Epithelial cell of proximal tubule (primary cell): ENCODE data around the gene IPO11. TPM values are rescaled to one million over a fixed set of nuclear protein-coding genes. Genes with fewer than 3 reads are reported as not detected.

Experiments used
- DNase-seq: peaks from one replicate; pipeline ENCODE4 v3.0.0-alpha.2; 2011; ENCODE audit warnings: low read depth
- H3K4me3 ChIP-seq: 2 replicates; pipeline ENCODE4 v1.5.1; 2011; ENCODE audit warnings: low read depth, mild to moderate bottlenecking, low read length
- total RNA-seq: library from RNA; depleted of rRNA; stranded (reverse); fragments of >200 nt; gene quantifications from 2 replicates; pipeline ENCODE4 v1.2.3, GENCODE V29; 2015
- TF ChIP-seq, protein P1 (sequence below): conservative IDR thresholded peaks from 2 replicates; pipeline ENCODE4 v1.5.1; 2012; ENCODE audit warnings: low read depth, mild to moderate bottlenecking, low read length

Gene IPO11
- total RNA-seq, 1 donor from 2014 or later: 6.6 TPM

- TF ChIP-seq, protein P1, sequence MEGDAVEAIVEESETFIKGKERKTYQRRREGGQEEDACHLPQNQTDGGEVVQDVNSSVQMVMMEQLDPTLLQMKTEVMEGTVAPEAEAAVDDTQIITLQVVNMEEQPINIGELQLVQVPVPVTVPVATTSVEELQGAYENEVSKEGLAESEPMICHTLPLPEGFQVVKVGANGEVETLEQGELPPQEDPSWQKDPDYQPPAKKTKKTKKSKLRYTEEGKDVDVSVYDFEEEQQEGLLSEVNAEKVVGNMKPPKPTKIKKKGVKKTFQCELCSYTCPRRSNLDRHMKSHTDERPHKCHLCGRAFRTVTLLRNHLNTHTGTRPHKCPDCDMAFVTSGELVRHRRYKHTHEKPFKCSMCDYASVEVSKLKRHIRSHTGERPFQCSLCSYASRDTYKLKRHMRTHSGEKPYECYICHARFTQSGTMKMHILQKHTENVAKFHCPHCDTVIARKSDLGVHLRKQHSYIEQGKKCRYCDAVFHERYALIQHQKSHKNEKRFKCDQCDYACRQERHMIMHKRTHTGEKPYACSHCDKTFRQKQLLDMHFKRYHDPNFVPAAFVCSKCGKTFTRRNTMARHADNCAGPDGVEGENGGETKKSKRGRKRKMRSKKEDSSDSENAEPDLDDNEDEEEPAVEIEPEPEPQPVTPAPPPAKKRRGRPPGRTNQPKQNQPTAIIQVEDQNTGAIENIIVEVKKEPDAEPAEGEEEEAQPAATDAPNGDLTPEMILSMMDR: no peak
- H3K4me3 ChIP-seq: no peak overlapping the region
- no peak for DNase-seq
Measured at GRCh38 chr5:62605638-62606037, 193.1 kb downstream of the IPO11 start.

DNA sequence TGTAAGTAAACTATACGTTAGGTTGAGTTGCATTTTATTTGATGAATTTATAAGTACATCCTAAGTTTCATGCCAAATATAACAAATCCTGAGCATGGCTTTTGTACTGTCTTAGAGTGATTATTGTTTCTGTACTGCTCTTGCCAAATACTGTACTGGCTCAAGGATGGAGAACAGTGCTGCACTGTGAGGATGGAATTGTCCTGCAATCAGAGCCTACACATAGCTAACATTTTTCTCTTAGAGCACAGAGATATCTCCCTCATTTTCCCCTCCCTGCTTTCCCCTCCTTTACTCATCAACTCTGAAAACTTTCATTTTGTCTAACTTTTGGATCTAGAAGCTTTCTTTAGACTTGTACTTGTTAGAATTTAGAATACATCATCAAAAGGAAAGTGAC, 194.3 kb downstream of the IPO11 start:
- no peak for DNase-seq
- TF ChIP-seq, protein P1: no peak
- H3K4me3 ChIP-seq: no peak overlapping the region

DNA sequence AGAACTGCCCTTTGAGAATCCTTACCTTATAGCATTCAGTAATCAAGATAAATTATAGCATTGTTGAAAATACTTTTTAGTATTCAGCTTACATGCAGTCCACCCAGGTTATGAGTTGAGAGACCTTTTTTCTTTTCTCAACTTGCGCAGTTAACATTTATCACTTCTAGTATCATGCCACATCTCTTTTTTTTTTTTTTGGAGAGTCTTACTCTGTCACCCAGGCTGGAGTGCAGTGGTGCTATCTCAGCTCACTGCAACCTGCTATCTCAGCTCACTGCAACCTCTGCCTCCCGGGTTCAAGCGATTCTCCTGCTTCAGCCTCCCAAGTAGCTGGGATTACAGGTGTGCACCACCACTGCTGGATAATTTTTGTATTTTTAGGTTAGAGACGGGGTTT, 195.1 kb downstream of the IPO11 start:
- no peak overlapping the region for H3K4me3 ChIP-seq
- TF ChIP-seq, protein P1: no peak
- no peak for DNase-seq

DNA sequence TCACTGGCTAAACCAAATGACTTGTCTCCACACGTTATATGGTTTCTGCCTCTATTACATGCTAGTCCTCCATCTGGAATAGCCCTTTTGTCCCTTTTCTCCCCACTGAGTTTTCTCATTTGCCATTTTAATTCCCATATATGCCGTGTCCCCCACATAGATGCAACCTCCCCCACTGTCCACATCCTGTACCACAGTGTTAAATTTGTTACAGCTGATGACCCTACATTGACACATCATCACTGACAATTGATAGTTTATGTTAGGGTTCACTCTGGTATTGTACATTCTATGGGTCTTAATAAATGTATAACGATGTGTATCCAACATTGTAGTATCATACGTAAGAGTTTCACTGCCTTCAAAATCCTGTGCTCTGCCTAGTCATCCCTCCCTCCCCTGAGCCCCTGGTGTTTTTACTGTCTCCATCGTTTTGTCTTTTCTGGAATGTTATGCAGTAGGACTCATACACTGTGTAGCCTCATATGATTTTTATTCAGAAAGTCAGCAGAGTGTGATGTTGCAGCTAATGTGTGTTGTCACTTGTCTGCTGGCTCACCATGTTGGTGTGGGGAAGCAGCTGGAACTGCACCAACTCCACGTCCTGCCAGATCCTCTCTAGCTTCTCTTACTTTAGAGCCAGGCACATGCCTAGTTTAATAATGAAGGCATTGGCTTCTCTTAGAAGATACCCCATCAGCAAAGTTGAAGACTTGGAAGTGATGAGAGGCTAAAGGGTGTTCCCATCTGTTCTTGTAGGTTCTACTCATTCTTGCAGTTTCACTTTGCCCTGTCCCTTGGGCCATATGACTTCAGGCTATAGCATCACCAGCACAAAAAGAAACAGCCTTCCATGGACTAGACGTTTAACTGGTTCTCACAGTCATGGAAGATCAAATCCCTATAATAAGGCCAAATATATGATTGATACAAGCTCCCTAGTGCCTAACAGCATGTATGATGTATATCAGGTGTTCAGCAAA, 196.3 kb downstream of the IPO11 start:
- TF ChIP-seq, protein P1: no peak
- H3K4me3 ChIP-seq: no peak overlapping the region
- DNase-seq: no peak

GRCh38 chr5:62614355-62614754, 201.8 kb downstream of the IPO11 start:
- H3K4me3 ChIP-seq: no peak overlapping the region
- DNase-seq: no peak
- TF ChIP-seq, protein P1: no peak

DNA sequence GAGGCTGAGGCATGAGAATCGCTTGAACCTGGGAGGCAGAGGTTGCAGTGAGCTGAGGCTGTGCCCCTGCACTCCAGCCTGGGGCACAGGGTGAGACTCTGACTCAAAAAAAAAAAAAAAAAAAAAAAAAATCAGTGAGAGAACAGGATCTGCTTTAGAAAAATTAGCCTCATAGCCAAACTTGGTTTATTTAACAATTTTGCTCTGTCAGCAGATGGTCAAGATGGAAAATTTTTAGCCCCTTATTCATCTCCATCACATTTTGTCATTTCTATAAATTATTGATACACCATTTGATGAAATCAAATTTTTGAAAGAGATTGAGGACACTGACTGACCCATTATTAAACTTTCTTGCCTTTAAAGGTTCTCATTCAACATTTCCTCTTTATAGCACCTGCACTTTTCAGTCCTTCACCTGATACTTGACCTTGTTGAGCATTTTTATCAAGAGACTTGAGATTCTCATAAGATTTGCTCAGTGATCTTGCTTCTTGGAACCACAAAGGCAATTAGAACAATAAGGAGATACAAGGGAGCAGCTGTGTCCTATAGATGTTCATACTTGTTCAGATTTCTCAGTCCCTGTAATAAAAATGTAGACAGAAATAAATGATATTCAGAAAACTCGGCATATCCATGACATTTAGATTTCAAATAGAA, 204.2 kb downstream of the IPO11 start:
- TF ChIP-seq, protein P1: no peak
- H3K4me3 ChIP-seq: no peak overlapping the region
- no peak for DNase-seq

- no peak for DNase-seq
- no peak overlapping the region for H3K4me3 ChIP-seq
- TF ChIP-seq, protein P1: no peak
Measured at GRCh38 chr5:62617943-62618342, 205.4 kb downstream of the IPO11 start.
